Activated CD8-positive, alpha-beta T cell treated with anti-CD3 and anti-CD28 coated beads for 36 hours (primary cell): ENCODE results near the gene ZNF609. TPM values are rescaled to one million over a fixed set of nuclear protein-coding genes. Genes with fewer than 3 reads are reported as not detected.

Source experiments
- ATAC-seq: fragments of 200-7000 bp; cut with Tn5 transposase; one replicate; pipeline ENCODE4 v1.10.0; 2021; ENCODE audit warnings: mild to moderate bottlenecking, moderate library complexity
- CTCF ChIA-PET: fragments of 350-600 bp; sonication (Branson Sonifier 250); formaldehyde crosslinking; loops from one replicate; lab custom pipeline; 2021; ENCODE audit warnings: antibody characterized with exemption; lab: Charles Lee
- POLR2A ChIA-PET: fragments of 350-600 bp; sonication (Branson Sonifier 250); formaldehyde crosslinking; loops from one replicate; lab custom pipeline; 2021; ENCODE audit warnings: antibody characterized with exemption; lab: Charles Lee
- DNase-seq: peaks from one replicate; pipeline ENCODE4 v3.0.0-alpha.2; 2020
- H3K27ac Mint-ChIP-seq: one replicate; pipeline ENCODE4 v1.8.0; 2021; ENCODE audit warnings: mild to moderate bottlenecking, mixed read lengths
- H3K27me3 Mint-ChIP-seq: one replicate; pipeline ENCODE4 v1.8.0; 2021; ENCODE audit warnings: mixed read lengths
- H3K36me3 Mint-ChIP-seq: one replicate; pipeline ENCODE4 v1.8.0; 2021; ENCODE audit warnings: low read depth, mixed read lengths
- H3K4me1 Mint-ChIP-seq: one replicate; pipeline ENCODE4 v1.8.0; 2021; ENCODE audit warnings: low read depth, mixed read lengths
- H3K4me3 Mint-ChIP-seq: one replicate; pipeline ENCODE4 v1.8.0; 2021; ENCODE audit warnings: mild to moderate bottlenecking, moderate library complexity, mixed read lengths
- H3K9me3 Mint-ChIP-seq: one replicate; pipeline ENCODE4 v1.8.0; 2021; ENCODE audit warnings: mixed read lengths
- intact Hi-C: fragments of 100-400 bp; cut with micrococcal nuclease; formaldehyde crosslinking; loops from one replicate; pipeline ENCODE4 v1.10.0; 2022
- total RNA-seq, 2 experiments: library from RNA; stranded (reverse); gene quantifications; one replicate each; pipeline ENCODE4 v1.2.3, GENCODE V29; 2021
- TF ChIP-seq, protein P1 (sequence below): fragments of 200-600 bp; IDR thresholded peaks from one replicate; pipeline ENCODE4 v1.8.0; 2022; ENCODE audit warnings: antibody characterized with exemption, mild to moderate bottlenecking

ZNF609 gene
- total RNA-seq, 2 experiments from 2014 or later: 37.2 to 39.6 TPM

DNA sequence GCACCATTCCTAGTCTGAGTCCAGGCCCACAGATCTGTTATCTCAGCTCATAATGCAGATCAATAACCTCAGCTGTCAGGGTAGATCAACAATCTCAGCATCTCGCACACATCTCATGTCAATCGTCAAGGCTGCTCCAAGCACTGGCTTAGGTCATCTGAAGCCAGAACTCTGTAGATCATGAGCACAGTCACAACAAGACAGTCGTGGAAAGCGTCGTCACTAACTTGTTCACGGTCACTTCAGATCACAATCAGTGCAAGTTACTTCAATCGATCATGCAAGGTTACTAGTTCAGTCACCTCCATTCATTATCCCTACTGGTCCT is 243.2 kb downstream of the ZNF609 start:
- POLR2A ChIA-PET: interaction anchor here (1.0 kb wide), 1 partner anchor 191 kb away, joined by 4 read pairs; no protein-coding TSS in a partner anchor
- Mint-ChIP-seq H3K27ac (peak overlapping the region; percentile 76), H3K4me3 (peak overlapping the region; percentile 70), H3K9me3 (no peaks in the 10 kb centered on the region), H3K4me1 (peaks cover 43% of the 10 kb centered on the region), H3K27me3 (no peaks in the 10 kb centered on the region), H3K36me3 (peaks cover 7% of the 10 kb centered on the region)
- intact Hi-C loops: no loop called here
- CTCF ChIA-PET: interaction anchor here (0.7 to 2.4 kb wide), 4 partner anchors 17 to 108 kb away, joined by 3 to 17 read pairs (median 6); no protein-coding TSS in a partner anchor
- DNase-seq (no peak), ATAC-seq (peak; percentile 4)
- TF ChIP-seq, protein P1, sequence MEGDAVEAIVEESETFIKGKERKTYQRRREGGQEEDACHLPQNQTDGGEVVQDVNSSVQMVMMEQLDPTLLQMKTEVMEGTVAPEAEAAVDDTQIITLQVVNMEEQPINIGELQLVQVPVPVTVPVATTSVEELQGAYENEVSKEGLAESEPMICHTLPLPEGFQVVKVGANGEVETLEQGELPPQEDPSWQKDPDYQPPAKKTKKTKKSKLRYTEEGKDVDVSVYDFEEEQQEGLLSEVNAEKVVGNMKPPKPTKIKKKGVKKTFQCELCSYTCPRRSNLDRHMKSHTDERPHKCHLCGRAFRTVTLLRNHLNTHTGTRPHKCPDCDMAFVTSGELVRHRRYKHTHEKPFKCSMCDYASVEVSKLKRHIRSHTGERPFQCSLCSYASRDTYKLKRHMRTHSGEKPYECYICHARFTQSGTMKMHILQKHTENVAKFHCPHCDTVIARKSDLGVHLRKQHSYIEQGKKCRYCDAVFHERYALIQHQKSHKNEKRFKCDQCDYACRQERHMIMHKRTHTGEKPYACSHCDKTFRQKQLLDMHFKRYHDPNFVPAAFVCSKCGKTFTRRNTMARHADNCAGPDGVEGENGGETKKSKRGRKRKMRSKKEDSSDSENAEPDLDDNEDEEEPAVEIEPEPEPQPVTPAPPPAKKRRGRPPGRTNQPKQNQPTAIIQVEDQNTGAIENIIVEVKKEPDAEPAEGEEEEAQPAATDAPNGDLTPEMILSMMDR: no peak

DNA sequence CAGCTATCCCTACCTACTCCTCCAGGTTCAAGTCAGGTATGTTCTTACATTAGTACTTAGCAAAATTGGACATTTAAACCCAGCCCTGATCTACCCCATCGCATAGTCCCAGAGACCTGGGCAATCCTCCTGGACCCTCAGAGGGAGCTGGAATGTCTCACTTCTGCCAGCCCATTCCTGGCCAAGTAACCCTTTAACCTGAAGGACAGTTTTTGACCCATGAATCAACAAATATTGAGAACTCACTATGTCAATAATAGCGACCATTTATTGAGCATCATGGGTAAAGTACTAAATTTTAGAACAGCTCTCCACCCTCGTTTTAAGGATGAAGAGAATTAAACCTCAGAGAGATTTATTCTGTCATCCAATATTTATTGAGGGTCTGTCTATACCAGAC is 244.6 kb downstream of the ZNF609 start:
- ATAC-seq: no peak
- Mint-ChIP-seq H3K9me3 (no peaks in the 10 kb centered on the region), H3K4me3 (no peak overlapping the region), H3K27ac (no peak overlapping the region), H3K27me3 (no peaks in the 10 kb centered on the region), H3K4me1 (peaks cover 28% of the 10 kb centered on the region), H3K36me3 (peaks cover 7% of the 10 kb centered on the region)
- intact Hi-C loops: no loop called here
- DNase-seq: no peak
- ChIA-PET CTCF (interaction anchor here (1.6 to 2.9 kb wide), 5 partner anchors 10 to 106 kb away, joined by 4 to 17 read pairs (median 7); no protein-coding TSS in a partner anchor), POLR2A (interaction anchor here (1.2 to 1.6 kb wide), 2 partner anchors 9 to 121 kb away, joined by 3 to 4 read pairs; partner anchors contain the start of gene PIF1)
- TF ChIP-seq, protein P1: no peak

DNA sequence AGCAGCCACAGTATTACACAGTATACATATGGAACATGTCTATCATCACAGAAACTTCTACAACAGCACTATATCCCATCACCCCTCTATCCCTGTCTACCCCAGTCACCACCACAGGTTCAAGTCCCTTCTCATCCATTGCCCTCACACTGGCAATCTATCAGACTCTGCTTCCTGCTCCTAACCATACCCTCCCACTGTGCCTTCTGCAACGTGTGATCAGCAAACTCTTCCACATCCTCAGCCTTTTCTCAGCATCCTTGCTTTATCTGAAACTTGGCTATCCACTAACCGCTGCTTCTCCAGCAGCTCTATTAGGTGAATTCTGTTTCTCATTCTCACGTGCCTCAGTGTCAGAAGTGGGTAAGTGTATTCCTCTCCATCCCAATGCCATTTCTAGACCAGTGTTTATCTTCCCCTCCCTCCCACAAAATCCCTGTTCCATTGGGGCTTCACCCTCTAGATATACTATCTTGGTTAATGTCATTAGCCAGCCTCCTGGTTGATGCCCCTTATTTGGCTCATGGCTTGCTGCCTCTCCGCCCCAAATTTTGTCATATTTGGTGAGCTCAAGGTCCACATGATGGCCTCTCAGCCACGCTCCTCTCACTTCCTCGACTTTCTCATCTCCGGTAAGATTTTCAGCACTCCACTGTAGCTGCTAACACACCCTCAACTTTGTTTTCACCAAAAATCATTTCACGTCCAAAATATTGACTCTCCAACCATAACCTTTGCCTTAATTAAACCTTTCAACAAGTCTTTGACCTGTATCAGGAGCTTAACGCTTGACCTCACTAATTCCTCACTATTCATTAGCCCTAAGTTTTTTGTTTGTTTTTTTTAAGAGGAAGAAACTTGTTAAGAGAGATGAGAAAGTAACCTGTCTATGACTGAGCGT is 245.9 kb downstream of the ZNF609 start:
- DNase-seq (no peak), ATAC-seq (no peak)
- H3K36me3 Mint-ChIP-seq: no peaks in the 10 kb centered on the region
- TF ChIP-seq, protein P1: no peak
- H3K27ac Mint-ChIP-seq: no peak overlapping the region
- peaks cover 19% of the 10 kb centered on the region for H3K4me1 Mint-ChIP-seq
- intact Hi-C loops: no loop called here
- CTCF ChIA-PET: interaction anchor here (1.9 to 2.9 kb wide), 5 partner anchors 12 to 26 kb away, joined by 5 to 17 read pairs (median 9); no protein-coding TSS in a partner anchor
- no peaks in the 10 kb centered on the region for H3K9me3 Mint-ChIP-seq
- no peaks in the 10 kb centered on the region for H3K27me3 Mint-ChIP-seq
- POLR2A ChIA-PET: interaction anchor here (1.3 kb wide), 1 partner anchor 14 kb away, joined by 3 read pairs; no protein-coding TSS in a partner anchor
- H3K4me3 Mint-ChIP-seq: no peak overlapping the region

DNA sequence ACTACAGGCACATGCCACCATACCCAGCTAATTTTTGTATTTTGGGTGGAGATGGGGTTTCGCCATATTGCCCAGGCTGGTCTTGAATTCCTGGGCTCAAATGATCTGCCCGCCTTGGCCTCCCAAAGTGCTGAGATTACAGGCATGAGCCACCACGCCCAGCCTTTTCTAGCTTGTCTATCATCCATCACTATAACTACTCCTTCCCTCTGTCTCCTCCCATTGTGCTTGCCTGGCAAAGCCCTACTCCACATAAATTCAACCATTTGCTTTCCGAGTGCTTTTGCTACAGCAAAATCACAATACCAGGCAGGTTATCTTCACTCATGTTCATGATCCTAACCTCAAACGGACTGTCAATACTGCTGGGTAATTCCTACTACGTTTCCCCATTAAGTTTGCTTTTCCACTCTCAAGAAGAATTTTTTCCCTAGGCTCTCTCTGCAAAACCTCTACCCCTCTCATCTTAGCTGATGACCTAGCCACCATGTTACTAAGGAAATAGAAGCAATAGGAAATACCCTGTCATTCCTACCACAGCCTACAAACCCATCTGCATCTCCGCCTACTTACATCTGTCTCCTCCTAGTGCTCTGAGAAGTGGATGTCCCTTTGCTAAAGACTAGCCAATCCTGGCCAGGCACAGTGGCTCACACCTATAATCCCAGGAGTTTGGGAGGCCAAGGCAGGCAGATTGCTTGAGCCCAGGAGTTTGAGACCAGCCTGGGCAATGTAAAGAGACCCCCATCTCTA is 250.5 kb downstream of the ZNF609 start:
- TF ChIP-seq, protein P1: no peak
- Mint-ChIP-seq H3K9me3 (no peaks in the 10 kb centered on the region), H3K4me1 (peaks cover 3% of the 10 kb centered on the region), H3K27me3 (no peaks in the 10 kb centered on the region), H3K4me3 (no peak overlapping the region), H3K27ac (no peak overlapping the region), H3K36me3 (no peaks in the 10 kb centered on the region)
- no peak for DNase-seq
- peak; percentile 42 for ATAC-seq
- ChIA-PET POLR2A (interaction anchor here (0.5 kb wide), 1 partner anchor 1090 kb away, joined by 3 read pairs; no protein-coding TSS in a partner anchor), CTCF (interaction anchor here (0.8 to 1.8 kb wide), 3 partner anchors 13 to 20 kb away, joined by 3 to 4 read pairs (median 3); no protein-coding TSS in a partner anchor)
- intact Hi-C loops: no loop called here
